Measurements from ENCODE around the gene TDRD6. TPM values are rescaled to one million over a fixed set of nuclear protein-coding genes. Genes with fewer than 3 reads are reported as not detected.
"Not testable (repeated sequence)": the region's sequence is repeated elsewhere in the genome, so short reads cannot be mapped to it uniquely, and the experiment has no call there.

The TDRD6 gene
- total and polyA plus RNA-seq, 2 donors (not counting 1 experiment from before 2014, with no cell fraction given) = 0.01 to 0.33 TPM

DNA sequence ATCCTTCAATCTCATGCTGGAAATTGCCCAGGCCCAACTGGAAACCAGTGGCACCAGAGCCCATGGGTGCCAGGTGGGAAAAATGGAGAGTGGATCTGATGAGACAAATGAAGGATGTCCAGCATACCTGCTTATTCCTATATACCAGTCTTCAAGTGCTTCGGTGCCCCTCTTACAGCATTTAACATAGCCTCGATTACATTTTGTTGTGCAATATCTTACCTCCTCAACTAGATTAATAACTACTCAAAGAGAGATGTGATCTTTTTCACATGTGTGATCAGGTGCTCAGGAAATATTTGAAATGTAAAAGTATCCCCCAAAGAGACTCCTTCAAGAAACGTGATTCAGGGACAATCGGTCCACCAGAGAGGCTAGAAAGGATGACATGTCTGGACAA is 54.2 kb downstream of the TDRD6 start:
- Histone ChIP-seq H3K4me2 (ENCODE audit: extremely low read depth, insufficient read depth, low read length) (no peak overlapping the region), H3K79me2 (ENCODE audit: control insufficient read depth, insufficient read depth, low read length) (no peaks in the 10 kb centered on the region), H3K4me1 (ENCODE audit: control insufficient read depth, extremely low read depth, insufficient read depth, low read length) (no peaks in the 10 kb centered on the region), H3K27me3 (ENCODE audit: control insufficient read depth, insufficient read depth, low read length) (peaks cover 3% of the 10 kb centered on the region), H3K9me3 (ENCODE audit: control insufficient read depth, insufficient read depth, low read depth, low read length) (no peaks in the 10 kb centered on the region), H3K4me3 (replicated peaks in 1 of 4; ENCODE audit: control extremely low read depth in 1 of 4, insufficient read depth in 1 of 4, low read depth in 3 of 4, low read length in 4 of 4) (no peak overlapping the region), H2AFZ (ENCODE audit: low read length) (no peak overlapping the region), H3K36me3 (ENCODE audit: control insufficient read depth, insufficient read depth, low read length) (no peaks in the 10 kb centered on the region), H3K27ac (ENCODE audit: insufficient read depth, low read length) (no peak overlapping the region), H4K20me1 (ENCODE audit: control insufficient read depth, extremely low read depth, insufficient read depth, low read length) (no peaks in the 10 kb centered on the region), H3K9ac (ENCODE audit: insufficient read depth, low read length) (no peak overlapping the region)
- TF ChIP-seq, protein P1, sequence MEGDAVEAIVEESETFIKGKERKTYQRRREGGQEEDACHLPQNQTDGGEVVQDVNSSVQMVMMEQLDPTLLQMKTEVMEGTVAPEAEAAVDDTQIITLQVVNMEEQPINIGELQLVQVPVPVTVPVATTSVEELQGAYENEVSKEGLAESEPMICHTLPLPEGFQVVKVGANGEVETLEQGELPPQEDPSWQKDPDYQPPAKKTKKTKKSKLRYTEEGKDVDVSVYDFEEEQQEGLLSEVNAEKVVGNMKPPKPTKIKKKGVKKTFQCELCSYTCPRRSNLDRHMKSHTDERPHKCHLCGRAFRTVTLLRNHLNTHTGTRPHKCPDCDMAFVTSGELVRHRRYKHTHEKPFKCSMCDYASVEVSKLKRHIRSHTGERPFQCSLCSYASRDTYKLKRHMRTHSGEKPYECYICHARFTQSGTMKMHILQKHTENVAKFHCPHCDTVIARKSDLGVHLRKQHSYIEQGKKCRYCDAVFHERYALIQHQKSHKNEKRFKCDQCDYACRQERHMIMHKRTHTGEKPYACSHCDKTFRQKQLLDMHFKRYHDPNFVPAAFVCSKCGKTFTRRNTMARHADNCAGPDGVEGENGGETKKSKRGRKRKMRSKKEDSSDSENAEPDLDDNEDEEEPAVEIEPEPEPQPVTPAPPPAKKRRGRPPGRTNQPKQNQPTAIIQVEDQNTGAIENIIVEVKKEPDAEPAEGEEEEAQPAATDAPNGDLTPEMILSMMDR (conservative IDR thresholded peaks at IDR 0.05 in 1 of 2, IDR thresholded peaks at IDR 0.05 in 1 of 2; ENCODE audit: low read depth in 1 of 2, low read length in 2 of 2) = no peak
- TF ChIP-seq EZH2 (IDR thresholded peaks at IDR 0.05; ENCODE audit: low read length, missing control alignments) = no peak
- DNase-seq (ENCODE audit: low read depth in 2 of 2) = no peak

DNA sequence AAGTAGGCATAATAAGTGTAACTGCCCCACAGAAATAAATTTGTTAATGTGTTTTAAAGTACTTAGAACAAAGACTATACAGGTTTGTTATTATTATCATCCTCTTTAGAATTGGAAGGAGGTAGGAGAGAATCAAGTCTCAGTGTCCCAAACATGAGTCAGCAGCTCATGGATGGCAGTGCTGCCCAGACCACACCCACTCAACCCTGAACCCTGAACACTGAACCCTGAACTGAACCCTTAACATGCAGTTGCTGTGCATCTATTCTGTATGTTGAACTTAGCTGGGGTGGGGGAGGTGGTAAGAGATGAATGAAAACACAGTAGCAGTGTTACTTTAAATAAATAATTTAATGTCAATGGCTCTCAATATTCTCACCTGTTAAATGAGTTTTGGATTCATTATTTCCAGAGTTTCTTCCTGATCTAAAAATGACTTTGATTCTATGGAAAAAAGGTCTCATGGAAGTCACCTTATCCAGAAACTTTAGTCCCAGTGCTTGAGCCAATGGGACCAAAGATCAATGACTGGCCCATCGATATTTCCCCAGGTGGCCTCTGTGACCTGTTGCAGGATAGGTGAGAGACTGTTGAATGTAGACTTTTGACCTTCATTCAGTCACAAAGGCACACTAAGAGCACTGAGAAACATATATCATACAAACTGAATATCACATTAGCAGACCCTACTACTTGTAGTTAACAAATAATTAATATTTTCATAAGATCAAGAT is 55.9 kb downstream of the TDRD6 start:
- Histone ChIP-seq H3K27me3 (ENCODE audit: control insufficient read depth, insufficient read depth, low read length) (peaks cover 3% of the 10 kb centered on the region), H3K9me3 (ENCODE audit: control insufficient read depth, insufficient read depth, low read depth, low read length) (no peaks in the 10 kb centered on the region), H4K20me1 (ENCODE audit: control insufficient read depth, extremely low read depth, insufficient read depth, low read length) (no peaks in the 10 kb centered on the region), H3K27ac (ENCODE audit: insufficient read depth, low read length) (no peak overlapping the region), H2AFZ (ENCODE audit: low read length) (no peak overlapping the region), H3K36me3 (ENCODE audit: control insufficient read depth, insufficient read depth, low read length) (no peaks in the 10 kb centered on the region), H3K4me1 (ENCODE audit: control insufficient read depth, extremely low read depth, insufficient read depth, low read length) (no peaks in the 10 kb centered on the region), H3K4me2 (ENCODE audit: extremely low read depth, insufficient read depth, low read length) (no peak overlapping the region), H3K9ac (ENCODE audit: insufficient read depth, low read length) (no peak overlapping the region), H3K4me3 (replicated peaks in 1 of 4; ENCODE audit: control extremely low read depth in 1 of 4, insufficient read depth in 1 of 4, low read depth in 3 of 4, low read length in 4 of 4) (no peak overlapping the region), H3K79me2 (ENCODE audit: control insufficient read depth, insufficient read depth, low read length) (no peaks in the 10 kb centered on the region)
- TF ChIP-seq, protein P1 (conservative IDR thresholded peaks at IDR 0.05 in 1 of 2, IDR thresholded peaks at IDR 0.05 in 1 of 2; ENCODE audit: low read depth in 1 of 2, low read length in 2 of 2) = no peak
- no peak for TF ChIP-seq EZH2 (IDR thresholded peaks at IDR 0.05; ENCODE audit: low read length, missing control alignments)
- no peak for DNase-seq (ENCODE audit: low read depth in 2 of 2)

DNA sequence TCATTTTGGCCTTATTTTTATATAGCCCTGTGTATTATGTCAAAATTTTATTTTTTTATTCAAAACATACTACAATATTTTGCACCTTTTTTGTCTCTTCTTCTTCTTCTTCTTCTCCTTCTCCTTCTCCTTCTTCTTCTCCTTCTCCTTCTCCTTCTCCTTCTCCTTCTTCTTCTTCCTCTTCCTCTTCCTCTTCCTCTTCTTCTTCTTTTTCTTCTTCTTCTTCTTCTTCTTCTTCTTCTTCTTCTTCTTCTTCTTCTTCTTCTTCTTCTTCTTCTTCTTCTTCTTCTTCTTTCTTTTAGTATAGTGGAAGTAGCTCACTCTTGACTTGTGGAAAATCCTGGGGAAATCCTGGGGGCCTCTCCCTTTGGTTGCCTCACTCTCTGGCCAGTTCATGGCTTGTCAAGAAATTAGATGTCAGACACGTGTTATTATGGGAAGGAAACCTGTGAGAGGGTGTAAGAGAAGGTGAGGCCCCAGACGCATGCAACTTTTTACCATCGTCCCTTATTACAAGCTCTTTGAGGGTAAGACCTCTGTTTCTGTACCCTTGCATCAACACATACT is 56.6 kb downstream of the TDRD6 start:
- H3K4me1 ChIP-seq (ENCODE audit: control insufficient read depth, extremely low read depth, insufficient read depth, low read length); H3K9me3 ChIP-seq (ENCODE audit: control insufficient read depth, insufficient read depth, low read depth, low read length); H3K27ac ChIP-seq (ENCODE audit: insufficient read depth, low read length); DNase-seq (ENCODE audit: low read depth in 2 of 2); H3K79me2 ChIP-seq (ENCODE audit: control insufficient read depth, insufficient read depth, low read length); H4K20me1 ChIP-seq (ENCODE audit: control insufficient read depth, extremely low read depth, insufficient read depth, low read length); H2AFZ ChIP-seq (ENCODE audit: low read length); H3K9ac ChIP-seq (ENCODE audit: insufficient read depth, low read length); H3K4me2 ChIP-seq (ENCODE audit: extremely low read depth, insufficient read depth, low read length); H3K27me3 ChIP-seq (ENCODE audit: control insufficient read depth, insufficient read depth, low read length); H3K4me3 ChIP-seq (replicated peaks in 1 of 4; ENCODE audit: control extremely low read depth in 1 of 4, insufficient read depth in 1 of 4, low read depth in 3 of 4, low read length in 4 of 4); H3K36me3 ChIP-seq (ENCODE audit: control insufficient read depth, insufficient read depth, low read length): not testable (repeated sequence)
